HL-60 (cell line): ENCODE measurements around the gene TMPRSS9.

Experiments
- DNase-seq, 2 experiments: peaks; one replicate each; pipeline ENCODE4 v3.0.0-alpha.2; 2010 to 2020; ENCODE audit warnings: low read depth in 1 of 2, low spot score in 1 of 2
- H3K27ac ChIP-seq: fragments of 250-450 bp; sonication (Bioruptor Pico); replicated peaks from 2 replicates; pipeline ENCODE4 v1.5.1; 2020; ENCODE audit warnings: mild to moderate bottlenecking, moderate library complexity
- H3K27me3 ChIP-seq: fragments of 250-450 bp; sonication (Bioruptor Pico); 2 replicates; pipeline ENCODE4 v1.5.1; 2021; ENCODE audit warnings: mild to moderate bottlenecking, moderate library complexity; ENCODE audit not compliant: insufficient read depth, poor library complexity, severe bottlenecking
- H3K4me3 ChIP-seq: replicated peaks from 2 replicates; pipeline ENCODE4 v1.5.1; 2011; ENCODE audit warnings: mild to moderate bottlenecking, control low read depth, low read length; ENCODE audit not compliant: insufficient read depth
- GABPA ChIP-seq: IDR thresholded peaks from 2 replicates; pipeline ENCODE4 v1.6.1; 2012; ENCODE audit warnings: low read depth
- POLR2AphosphoS5 ChIP-seq: IDR thresholded peaks from 2 replicates; pipeline ENCODE4 v1.6.1; 2012; ENCODE audit warnings: low read depth
- SPI1 ChIP-seq: IDR thresholded peaks from 2 replicates; pipeline ENCODE4 v1.6.1; 2012; ENCODE audit warnings: low read depth, mild to moderate bottlenecking, borderline replicate concordance
- TF ChIP-seq, protein P1 (sequence below): IDR thresholded peaks from one replicate; pipeline ENCODE4 v1.5.1; 2011; ENCODE audit warnings: low read length, control low read depth, inconsistent platforms; ENCODE audit not compliant: insufficient read depth
- TF ChIP-seq, protein P2 (sequence below): IDR thresholded peaks from 2 replicates; pipeline ENCODE4 v1.6.1; 2012; ENCODE audit warnings: low read depth; ENCODE audit not compliant: insufficient replicate concordance

The TMPRSS9 gene

DNA sequence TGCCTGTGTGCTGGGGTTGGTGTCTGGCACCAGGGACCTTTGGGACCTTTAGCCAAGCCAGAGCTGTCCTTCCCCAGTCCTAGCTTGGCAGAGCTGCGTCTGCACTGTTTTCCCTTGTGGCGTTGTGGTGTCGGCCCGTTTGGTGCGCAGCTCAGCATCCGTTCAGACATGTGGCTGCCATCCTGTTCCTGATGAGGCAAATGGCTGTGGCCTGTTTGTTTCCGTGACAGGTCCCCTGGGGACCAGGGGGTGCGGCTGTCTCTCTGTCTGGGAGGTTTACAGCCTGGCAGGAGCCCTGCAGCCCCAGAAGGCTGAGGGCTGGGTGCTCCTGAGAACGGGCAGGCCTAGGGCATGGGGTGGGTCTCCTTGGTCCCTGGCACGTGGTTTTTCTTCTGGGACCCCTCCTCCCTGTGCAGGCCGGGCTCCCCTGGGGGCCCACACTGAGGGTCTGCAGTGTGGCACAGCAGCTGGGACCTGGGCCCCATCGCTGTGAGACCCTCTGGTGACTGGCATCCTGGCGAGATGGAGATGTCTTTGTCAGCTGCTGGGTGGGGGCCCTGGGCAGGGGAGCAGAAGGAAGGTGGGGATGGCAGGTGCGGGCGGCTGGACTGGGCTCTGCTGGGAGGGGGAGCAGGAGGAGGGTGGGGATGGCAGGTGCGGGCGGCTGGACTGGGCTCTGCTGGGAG lies 27.6 kb upstream of the TMPRSS9 start:
- DNase-seq, result no peak
- no peaks in the 10 kb centered on the region for H3K27me3 ChIP-seq
- no peak for TF ChIP-seq SPI1
- peak; percentile 63 for TF ChIP-seq POLR2AphosphoS5
- H3K4me3 ChIP-seq, result no peak overlapping the region
- no peak overlapping the region for H3K27ac ChIP-seq

DNA sequence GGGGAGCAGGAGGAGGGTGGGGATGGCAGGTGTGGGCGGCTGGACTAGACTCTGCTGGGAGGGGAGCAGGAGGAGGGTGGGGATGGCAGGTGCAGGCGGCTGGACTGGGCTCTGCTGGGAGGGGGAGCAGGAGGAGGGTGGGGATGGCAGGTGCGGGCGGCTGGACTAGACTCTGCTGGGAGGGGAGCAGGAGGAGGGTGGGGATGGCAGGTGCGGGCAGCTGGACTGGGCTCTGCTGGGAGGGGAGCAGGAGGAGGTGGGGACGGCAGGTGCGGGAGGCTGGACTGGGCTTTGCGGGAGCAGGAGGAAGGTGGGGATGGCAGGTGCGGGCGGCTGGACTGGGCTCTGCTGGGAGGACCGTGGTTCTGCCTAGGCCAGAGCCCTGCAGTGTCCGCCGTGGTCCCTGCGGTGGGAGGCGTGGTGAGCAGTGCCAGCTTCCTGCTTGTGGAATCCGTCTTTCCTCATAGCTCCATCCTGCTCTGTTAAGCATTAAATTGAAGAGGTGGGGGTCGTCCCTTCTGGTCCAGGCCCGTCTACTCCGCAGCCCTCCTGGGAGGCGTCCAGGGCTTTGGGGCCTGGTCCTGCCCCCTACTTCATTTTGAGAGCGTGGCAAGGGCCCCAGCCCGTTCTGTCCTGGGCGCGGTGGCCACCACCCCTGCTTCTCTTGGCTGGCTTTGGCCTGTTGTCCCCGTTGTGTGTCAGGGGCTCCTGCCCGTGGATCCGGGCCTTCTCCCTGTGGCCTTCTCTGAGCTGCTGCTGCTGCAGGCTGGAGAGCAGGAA lies 26.8 kb upstream of the TMPRSS9 start:
- Histone ChIP-seq H3K4me3 (no peak overlapping the region), H3K27me3 (no peaks in the 10 kb centered on the region), H3K27ac (no peak overlapping the region)
- TF ChIP-seq GABPA, result no peak
- no peak for TF ChIP-seq POLR2AphosphoS5
- TF ChIP-seq, protein P1, sequence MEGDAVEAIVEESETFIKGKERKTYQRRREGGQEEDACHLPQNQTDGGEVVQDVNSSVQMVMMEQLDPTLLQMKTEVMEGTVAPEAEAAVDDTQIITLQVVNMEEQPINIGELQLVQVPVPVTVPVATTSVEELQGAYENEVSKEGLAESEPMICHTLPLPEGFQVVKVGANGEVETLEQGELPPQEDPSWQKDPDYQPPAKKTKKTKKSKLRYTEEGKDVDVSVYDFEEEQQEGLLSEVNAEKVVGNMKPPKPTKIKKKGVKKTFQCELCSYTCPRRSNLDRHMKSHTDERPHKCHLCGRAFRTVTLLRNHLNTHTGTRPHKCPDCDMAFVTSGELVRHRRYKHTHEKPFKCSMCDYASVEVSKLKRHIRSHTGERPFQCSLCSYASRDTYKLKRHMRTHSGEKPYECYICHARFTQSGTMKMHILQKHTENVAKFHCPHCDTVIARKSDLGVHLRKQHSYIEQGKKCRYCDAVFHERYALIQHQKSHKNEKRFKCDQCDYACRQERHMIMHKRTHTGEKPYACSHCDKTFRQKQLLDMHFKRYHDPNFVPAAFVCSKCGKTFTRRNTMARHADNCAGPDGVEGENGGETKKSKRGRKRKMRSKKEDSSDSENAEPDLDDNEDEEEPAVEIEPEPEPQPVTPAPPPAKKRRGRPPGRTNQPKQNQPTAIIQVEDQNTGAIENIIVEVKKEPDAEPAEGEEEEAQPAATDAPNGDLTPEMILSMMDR, result no peak
- TF ChIP-seq, protein P2, sequence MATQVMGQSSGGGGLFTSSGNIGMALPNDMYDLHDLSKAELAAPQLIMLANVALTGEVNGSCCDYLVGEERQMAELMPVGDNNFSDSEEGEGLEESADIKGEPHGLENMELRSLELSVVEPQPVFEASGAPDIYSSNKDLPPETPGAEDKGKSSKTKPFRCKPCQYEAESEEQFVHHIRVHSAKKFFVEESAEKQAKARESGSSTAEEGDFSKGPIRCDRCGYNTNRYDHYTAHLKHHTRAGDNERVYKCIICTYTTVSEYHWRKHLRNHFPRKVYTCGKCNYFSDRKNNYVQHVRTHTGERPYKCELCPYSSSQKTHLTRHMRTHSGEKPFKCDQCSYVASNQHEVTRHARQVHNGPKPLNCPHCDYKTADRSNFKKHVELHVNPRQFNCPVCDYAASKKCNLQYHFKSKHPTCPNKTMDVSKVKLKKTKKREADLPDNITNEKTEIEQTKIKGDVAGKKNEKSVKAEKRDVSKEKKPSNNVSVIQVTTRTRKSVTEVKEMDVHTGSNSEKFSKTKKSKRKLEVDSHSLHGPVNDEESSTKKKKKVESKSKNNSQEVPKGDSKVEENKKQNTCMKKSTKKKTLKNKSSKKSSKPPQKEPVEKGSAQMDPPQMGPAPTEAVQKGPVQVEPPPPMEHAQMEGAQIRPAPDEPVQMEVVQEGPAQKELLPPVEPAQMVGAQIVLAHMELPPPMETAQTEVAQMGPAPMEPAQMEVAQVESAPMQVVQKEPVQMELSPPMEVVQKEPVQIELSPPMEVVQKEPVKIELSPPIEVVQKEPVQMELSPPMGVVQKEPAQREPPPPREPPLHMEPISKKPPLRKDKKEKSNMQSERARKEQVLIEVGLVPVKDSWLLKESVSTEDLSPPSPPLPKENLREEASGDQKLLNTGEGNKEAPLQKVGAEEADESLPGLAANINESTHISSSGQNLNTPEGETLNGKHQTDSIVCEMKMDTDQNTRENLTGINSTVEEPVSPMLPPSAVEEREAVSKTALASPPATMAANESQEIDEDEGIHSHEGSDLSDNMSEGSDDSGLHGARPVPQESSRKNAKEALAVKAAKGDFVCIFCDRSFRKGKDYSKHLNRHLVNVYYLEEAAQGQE, result no peak
- no peak for TF ChIP-seq SPI1
- no peak for DNase-seq

DNA sequence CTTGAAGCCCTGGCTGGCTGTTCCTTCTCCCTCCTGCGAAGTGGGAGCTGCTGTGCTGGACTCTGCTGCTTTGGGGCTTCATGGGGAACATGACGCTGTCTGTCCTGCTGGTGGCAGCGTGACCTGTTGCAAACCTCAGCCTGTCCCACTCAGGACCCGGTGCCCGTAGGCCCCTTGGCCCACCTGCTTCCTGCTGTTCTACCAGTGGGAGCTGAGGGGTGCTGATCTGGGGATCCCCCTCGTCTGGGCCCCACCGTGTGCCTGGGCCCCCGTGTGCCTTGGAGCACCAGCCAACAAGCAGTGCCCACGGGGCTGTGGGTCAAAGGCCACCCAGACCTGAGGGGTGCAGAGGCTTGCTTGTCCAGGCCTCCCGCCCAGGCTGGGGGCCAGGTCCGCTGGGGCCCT lies 26.3 kb upstream of the TMPRSS9 start:
- no peaks in the 10 kb centered on the region for H3K27me3 ChIP-seq
- H3K27ac ChIP-seq, result no peak overlapping the region
- TF ChIP-seq, protein P1, result no peak
- TF ChIP-seq SPI1 (no peak), GABPA (no peak), POLR2AphosphoS5 (no peak)
- TF ChIP-seq, protein P2, result no peak
- DNase-seq, result no peak
- no peak overlapping the region for H3K4me3 ChIP-seq

DNA sequence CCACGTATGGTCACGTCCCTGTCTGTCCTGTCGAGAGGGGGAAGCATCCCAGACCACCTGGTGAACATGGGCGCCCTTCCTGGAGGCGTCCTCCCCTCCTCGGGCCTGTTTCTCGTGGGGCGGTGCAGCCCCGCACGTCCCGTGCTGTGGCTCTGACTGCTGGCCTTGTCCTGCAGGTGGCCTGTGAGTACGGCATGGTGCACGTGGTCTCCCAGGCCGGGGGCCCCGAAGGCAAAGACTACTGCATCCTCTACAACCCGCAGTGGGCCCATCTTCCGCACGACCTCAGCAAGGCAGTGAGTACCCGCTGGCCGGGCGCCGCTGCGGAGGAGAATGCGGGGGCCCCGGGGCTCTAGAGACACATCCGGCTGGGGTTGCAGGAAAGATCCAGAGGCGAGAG lies 25.6 kb upstream of the TMPRSS9 start:
- DNase-seq, result no peak
- TF ChIP-seq, protein P2, result no peak
- TF ChIP-seq SPI1 (no peak), POLR2AphosphoS5 (no peak), GABPA (no peak)
- TF ChIP-seq, protein P1, result no peak
- Histone ChIP-seq H3K27ac (no peak overlapping the region), H3K4me3 (no peak overlapping the region), H3K27me3 (no peaks in the 10 kb centered on the region)
